ENCODE measurements around the gene UBE2V1.

The UBE2V1 gene

DNA sequence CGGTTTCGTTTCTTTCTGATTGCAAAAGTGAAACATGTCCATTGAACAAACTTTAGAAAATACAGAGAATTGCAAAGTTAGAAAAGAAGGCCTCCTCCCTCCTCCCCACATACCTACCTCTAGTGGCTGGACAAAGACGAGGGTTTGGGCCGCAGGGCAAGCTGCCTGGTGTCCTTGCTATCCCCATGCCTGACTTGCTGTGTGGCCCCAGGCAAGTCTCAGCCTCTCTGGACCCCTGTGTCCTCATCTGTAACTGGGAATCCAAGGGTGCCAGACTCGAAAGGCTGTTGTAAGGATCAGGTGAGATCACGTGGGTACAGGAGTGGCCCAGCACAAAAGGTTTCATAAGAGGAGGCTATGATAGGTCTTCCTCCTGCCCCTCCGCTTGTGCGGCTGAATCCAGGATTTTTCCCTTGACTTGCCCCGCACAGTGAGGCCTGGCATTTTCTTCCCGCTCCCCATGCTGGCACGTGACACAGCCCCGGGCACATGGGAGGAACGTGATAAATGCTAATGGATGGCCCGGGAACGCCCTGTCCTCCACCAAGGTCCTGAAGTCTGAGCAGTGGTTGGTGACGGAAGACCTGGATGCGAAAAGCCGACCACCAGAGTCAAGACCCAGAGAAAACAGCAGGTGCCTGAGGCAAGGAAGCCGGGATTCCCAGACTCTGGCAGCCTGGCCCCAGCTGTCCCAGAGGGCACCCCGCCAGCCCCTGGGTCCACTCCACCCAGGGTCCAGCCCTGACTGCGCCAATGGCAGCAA is 55.8 kb downstream of the UBE2V1 start:
- H3K4me3 ChIP-seq (ENCODE audit: control insufficient read depth, low read depth, low read length): no peak overlapping the region
- TF ChIP-seq, protein P1, sequence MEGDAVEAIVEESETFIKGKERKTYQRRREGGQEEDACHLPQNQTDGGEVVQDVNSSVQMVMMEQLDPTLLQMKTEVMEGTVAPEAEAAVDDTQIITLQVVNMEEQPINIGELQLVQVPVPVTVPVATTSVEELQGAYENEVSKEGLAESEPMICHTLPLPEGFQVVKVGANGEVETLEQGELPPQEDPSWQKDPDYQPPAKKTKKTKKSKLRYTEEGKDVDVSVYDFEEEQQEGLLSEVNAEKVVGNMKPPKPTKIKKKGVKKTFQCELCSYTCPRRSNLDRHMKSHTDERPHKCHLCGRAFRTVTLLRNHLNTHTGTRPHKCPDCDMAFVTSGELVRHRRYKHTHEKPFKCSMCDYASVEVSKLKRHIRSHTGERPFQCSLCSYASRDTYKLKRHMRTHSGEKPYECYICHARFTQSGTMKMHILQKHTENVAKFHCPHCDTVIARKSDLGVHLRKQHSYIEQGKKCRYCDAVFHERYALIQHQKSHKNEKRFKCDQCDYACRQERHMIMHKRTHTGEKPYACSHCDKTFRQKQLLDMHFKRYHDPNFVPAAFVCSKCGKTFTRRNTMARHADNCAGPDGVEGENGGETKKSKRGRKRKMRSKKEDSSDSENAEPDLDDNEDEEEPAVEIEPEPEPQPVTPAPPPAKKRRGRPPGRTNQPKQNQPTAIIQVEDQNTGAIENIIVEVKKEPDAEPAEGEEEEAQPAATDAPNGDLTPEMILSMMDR (IDR thresholded peaks at IDR 0.05; ENCODE audit: control insufficient read depth, insufficient read depth, low read depth, low read length, missing control alignments): no peak
- no peak for DNase-seq (ENCODE audit: low read depth)

DNA sequence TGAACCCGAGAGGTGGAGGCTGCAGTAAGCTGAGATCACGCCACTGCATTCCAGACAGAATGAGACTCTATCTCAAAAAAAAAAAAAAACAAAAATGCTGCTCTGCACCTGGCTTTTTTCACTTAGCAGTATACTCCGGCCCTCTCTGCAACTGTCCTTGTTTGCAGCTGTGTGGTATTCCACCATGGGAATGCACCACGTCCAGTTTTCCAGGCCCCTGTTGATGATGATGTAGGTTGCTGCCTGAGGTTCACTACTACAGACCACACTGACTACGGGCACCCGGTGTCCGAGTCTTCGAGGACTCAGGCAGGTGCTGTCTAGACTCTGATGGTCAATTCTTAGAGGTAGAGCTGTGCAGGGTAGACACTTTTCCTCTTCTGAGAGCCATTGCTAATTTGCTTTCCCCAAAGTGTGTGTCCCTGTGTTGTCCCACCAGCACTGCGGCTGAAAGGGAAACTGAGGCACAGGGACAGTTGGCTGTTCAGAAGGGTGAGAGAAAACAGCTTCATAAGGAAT is 56.5 kb downstream of the UBE2V1 start:
- no peak overlapping the region for H3K4me3 ChIP-seq (ENCODE audit: control insufficient read depth, low read depth, low read length)
- no peak for DNase-seq (ENCODE audit: low read depth)
- TF ChIP-seq, protein P1 (IDR thresholded peaks at IDR 0.05; ENCODE audit: control insufficient read depth, insufficient read depth, low read depth, low read length, missing control alignments): no peak

DNA sequence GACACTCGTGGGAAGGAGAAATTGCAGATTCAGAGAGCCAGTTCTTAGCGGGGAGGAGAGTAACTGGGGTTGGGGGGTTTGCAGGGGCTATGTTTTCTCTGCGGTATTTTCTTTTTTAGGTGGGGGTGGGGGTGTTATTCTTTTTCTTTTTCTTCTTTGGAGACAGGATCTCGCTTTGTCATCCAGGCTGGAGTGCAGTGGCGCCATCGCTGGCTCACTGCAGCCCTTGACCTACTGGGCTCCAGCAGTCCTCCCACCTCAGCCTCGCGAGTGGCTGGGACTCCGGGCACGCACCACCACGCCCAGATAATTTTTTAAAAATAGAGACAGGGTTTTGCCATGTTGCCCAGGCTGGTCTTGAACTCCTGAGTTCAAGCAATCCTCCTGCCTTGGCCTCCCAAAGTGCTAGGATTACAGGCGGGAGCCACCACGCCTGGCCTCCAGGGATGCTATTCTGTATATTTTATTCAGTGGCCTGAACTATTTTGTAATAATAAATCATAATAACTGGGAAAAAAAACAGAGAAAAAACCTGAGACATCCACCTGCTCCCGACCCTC is 57.3 kb downstream of the UBE2V1 start:
- no peak overlapping the region for H3K4me3 ChIP-seq (ENCODE audit: control insufficient read depth, low read depth, low read length)
- TF ChIP-seq, protein P1 (IDR thresholded peaks at IDR 0.05; ENCODE audit: control insufficient read depth, insufficient read depth, low read depth, low read length, missing control alignments): no peak
- DNase-seq (ENCODE audit: low read depth): no peak

DNA sequence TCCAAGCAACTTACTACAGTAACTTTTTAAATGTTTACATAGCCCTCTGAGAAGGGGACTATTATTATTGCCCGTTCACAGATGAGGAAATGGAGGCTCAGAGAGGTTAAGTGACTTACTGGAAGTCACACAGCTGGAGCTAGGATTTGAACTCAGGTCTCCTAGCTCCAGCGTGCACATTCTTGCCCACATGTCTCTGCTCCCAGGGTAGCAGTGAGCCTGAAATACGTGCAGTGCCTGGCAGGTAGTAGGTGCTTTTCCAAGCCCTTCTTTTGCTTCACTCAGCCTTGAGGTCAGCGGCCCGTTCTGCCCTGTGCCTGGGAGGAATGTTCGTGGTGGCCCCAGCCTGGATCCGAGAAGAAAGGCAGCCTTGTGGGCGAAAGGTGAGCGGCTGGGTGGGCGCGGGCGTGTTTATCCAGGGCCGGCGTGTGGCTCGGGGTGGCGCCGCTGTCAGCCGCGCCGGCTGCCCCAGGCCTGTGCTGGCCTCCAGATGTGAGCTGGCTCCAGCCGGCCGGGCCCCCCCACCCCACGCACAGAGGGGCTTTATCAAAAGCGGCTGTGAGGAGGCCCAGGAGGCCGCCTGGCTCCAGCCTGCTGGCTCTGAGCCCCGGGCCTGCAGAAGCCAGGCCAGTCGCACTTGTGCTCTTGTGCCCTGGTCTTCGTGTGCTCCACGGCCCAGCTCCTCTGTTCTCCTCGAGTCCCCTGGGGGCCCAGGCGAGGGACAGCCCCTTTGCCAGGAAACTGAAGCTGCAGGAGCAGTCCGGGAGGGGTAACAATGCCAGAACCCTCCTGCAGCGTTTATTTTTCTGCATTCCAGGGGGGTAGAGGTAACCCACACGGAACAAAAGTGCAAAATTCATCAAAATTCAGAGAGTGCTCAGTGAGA is 58.1 kb downstream of the UBE2V1 start:
- DNase-seq (ENCODE audit: low read depth): no peak
- H3K4me3 ChIP-seq (ENCODE audit: control insufficient read depth, low read depth, low read length): no peak overlapping the region
- TF ChIP-seq, protein P1 (IDR thresholded peaks at IDR 0.05; ENCODE audit: control insufficient read depth, insufficient read depth, low read depth, low read length, missing control alignments): no peak

DNA sequence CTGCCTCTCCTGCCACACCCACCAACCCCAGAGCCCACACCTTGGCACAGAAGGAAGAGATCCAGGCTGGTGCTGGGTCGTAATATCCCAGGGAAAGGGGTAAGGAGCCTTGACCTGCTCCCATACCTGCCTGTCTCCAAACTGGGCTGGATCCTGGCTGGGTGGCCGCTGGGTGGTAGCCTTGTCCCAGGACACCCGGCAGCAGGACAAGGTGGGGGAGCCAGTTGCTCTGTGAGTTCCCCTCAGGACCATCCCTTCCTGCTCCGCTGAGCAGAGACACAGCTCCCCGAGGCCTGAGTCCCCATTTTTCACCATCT is 58.8 kb downstream of the UBE2V1 start:
- DNase-seq (ENCODE audit: low read depth): no peak
- H3K4me3 ChIP-seq (ENCODE audit: control insufficient read depth, low read depth, low read length): no peak overlapping the region
- TF ChIP-seq, protein P1 (IDR thresholded peaks at IDR 0.05; ENCODE audit: control insufficient read depth, insufficient read depth, low read depth, low read length, missing control alignments): no peak

DNA sequence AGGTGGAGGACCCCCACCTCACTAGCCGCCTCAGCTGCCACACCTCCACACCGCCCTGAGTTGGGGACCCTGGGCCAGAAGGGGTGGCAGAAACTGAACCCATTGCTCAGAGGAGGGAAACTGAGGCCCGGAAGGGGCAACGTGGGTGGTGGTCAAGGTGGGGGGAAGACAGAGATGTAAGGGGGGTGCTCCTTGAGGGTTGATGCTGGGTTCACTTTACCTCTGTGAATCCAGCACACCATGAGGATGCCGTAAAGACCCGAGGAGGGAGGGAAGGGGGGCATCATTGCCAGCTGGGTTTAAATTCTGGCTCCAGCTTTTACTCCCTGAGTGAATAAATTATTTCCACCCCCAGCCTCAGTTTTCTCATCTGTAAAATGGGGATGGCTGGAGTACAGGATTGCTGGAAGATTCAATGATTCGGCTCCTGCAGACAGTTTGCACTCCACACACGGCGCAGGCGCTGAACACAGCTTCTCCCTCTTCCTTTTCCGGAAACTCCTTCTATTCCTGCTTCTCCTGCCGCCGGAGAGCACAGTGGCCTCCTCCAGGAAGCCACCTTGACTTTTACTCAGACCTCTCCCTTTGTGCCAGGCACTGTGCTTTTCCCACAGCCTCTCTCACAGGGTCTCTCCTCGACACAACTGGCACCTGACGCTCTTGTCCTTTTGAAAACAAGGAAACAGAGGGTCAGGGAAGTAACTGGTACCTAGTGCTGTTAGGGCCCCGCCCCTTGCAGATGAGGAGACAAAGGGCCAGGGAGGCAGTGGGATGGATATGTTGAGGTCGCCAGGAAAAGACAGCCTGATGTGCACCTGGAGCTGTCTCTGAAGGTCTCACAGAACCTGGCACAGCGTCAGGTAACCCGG is 59.4 kb downstream of the UBE2V1 start:
- TF ChIP-seq, protein P1 (IDR thresholded peaks at IDR 0.05; ENCODE audit: control insufficient read depth, insufficient read depth, low read depth, low read length, missing control alignments): no peak
- H3K4me3 ChIP-seq (ENCODE audit: control insufficient read depth, low read depth, low read length): no peak overlapping the region
- DNase-seq (ENCODE audit: low read depth): no peak
